ENCODE results near the gene CELF3. TPM values are rescaled to one million over a fixed set of nuclear protein-coding genes. Genes with fewer than 3 reads are reported as not detected.

CELF3 gene
- polyA plus RNA-seq, 1 donor from 2014 or later, result 89.0 TPM

- Histone ChIP-seq H3K9me2 (ENCODE audit: insufficient read depth, low read length) (no peaks in the 10 kb centered on the region), H3K36me3 (ENCODE audit: insufficient read depth, low read length) (no peaks in the 10 kb centered on the region), H4K20me1 (ENCODE audit: insufficient read depth) (no peaks in the 10 kb centered on the region), H2AFZ (ENCODE audit: low read depth, low read length) (no peak overlapping the region), H3K9ac (ENCODE audit: low read length) (no peak overlapping the region), H3K4me3 (ENCODE audit: low read length) (no peak overlapping the region), H3F3A (ENCODE audit: insufficient read depth, low read length, poor library complexity, severe bottlenecking) (no peaks in the 10 kb centered on the region), H3K9me3 (ENCODE audit: low read length) (no peaks in the 10 kb centered on the region), H3K4me2 (ENCODE audit: low read length) (no peak overlapping the region), H3K27ac (ENCODE audit: low read length) (no peak overlapping the region), H3K27me3 (ENCODE audit: insufficient read depth, low read depth, low read length) (no peaks in the 10 kb centered on the region), H3K79me2 (replicated peaks; ENCODE audit: insufficient read depth, low read length) (peaks cover 11% of the 10 kb centered on the region)
- no peak for TF ChIP-seq TAF1 (IDR thresholded peaks at IDR 0.05; ENCODE audit: low read depth)
- TF ChIP-seq EZH2 (IDR thresholded peaks at IDR 0.05; ENCODE audit: borderline replicate concordance, insufficient read depth, low read length, poor library complexity, severe bottlenecking), result no peak
- no peak for TF ChIP-seq EP300 (conservative IDR thresholded peaks at IDR 0.05; ENCODE audit: poor library complexity, severe bottlenecking)
- no peak for TF ChIP-seq REST (IDR thresholded peaks at IDR 0.05; ENCODE audit: borderline replicate concordance)
- no peak for TF ChIP-seq SMC3 (conservative IDR thresholded peaks at IDR 0.05; ENCODE audit: poor library complexity)
- no peak for TF ChIP-seq RAD21 (conservative IDR thresholded peaks at IDR 0.05)
- no peak for TF ChIP-seq CTCF (IDR thresholded peaks at IDR 0.05; ENCODE audit: poor library complexity, severe bottlenecking)
- TF ChIP-seq MXI1 (conservative IDR thresholded peaks at IDR 0.05; ENCODE audit: poor library complexity, severe bottlenecking), result no peak
- TF ChIP-seq POLR2AphosphoS5 (IDR thresholded peaks at IDR 0.05), result no peak
These were observed 61.2 kb downstream of the CELF3 start for GRCh38 chr1:151655371-151655770.

GRCh38 chr1:151653397-151653796 lies 63.2 kb downstream of the CELF3 start:
- TF ChIP-seq MXI1 (conservative IDR thresholded peaks at IDR 0.05; ENCODE audit: poor library complexity, severe bottlenecking) (no peak), POLR2AphosphoS5 (IDR thresholded peaks at IDR 0.05) (no peak), CTCF (IDR thresholded peaks at IDR 0.05; ENCODE audit: poor library complexity, severe bottlenecking) (no peak), REST (IDR thresholded peaks at IDR 0.05; ENCODE audit: borderline replicate concordance) (no peak), TAF1 (IDR thresholded peaks at IDR 0.05; ENCODE audit: low read depth) (no peak), SMC3 (conservative IDR thresholded peaks at IDR 0.05; ENCODE audit: poor library complexity) (no peak), RAD21 (conservative IDR thresholded peaks at IDR 0.05) (no peak), EP300 (conservative IDR thresholded peaks at IDR 0.05; ENCODE audit: poor library complexity, severe bottlenecking) (no peak), EZH2 (IDR thresholded peaks at IDR 0.05; ENCODE audit: borderline replicate concordance, insufficient read depth, low read length, poor library complexity, severe bottlenecking) (no peak)
- Histone ChIP-seq H4K20me1 (ENCODE audit: insufficient read depth) (no peaks in the 10 kb centered on the region), H3K27ac (ENCODE audit: low read length) (no peak overlapping the region), H2AFZ (ENCODE audit: low read depth, low read length) (no peak overlapping the region), H3K4me2 (ENCODE audit: low read length) (no peak overlapping the region), H3K9me3 (ENCODE audit: low read length) (no peaks in the 10 kb centered on the region), H3K27me3 (ENCODE audit: insufficient read depth, low read depth, low read length) (no peaks in the 10 kb centered on the region), H3K4me3 (ENCODE audit: low read length) (no peak overlapping the region), H3K79me2 (replicated peaks; ENCODE audit: insufficient read depth, low read length) (peaks cover 11% of the 10 kb centered on the region), H3K9ac (ENCODE audit: low read length) (no peak overlapping the region), H3K9me2 (ENCODE audit: insufficient read depth, low read length) (no peaks in the 10 kb centered on the region), H3K36me3 (ENCODE audit: insufficient read depth, low read length) (no peaks in the 10 kb centered on the region), H3F3A (ENCODE audit: insufficient read depth, low read length, poor library complexity, severe bottlenecking) (no peaks in the 10 kb centered on the region)
